SK-N-SH (cell line): ENCODE measurements around the gene PLGRKT.

Source experiments
- CHD2 ChIP-seq: fragments of 150-350 bp; IDR thresholded peaks from 2 replicates; pipeline ENCODE4 v1.6.1; 2018; ENCODE audit warnings: low read length; ENCODE audit not compliant: partially characterized antibody
- CTCF ChIP-seq: fragments of 200-600 bp; sonication (generic); IDR thresholded peaks from 2 replicates; pipeline ENCODE4 v1.6.1; 2017; ENCODE audit warnings: antibody characterized with exemption, mild to moderate bottlenecking, moderate library complexity
- GABPA ChIP-seq: IDR thresholded peaks from 2 replicates; pipeline ENCODE4 v1.4.0; 2012; ENCODE audit warnings: low read depth, mild to moderate bottlenecking
- NFIC ChIP-seq: IDR thresholded peaks from 2 replicates; pipeline ENCODE4 v1.4.0; 2012; ENCODE audit warnings: borderline replicate concordance
- POLR2AphosphoS5 ChIP-seq: IDR thresholded peaks from 2 replicates; pipeline ENCODE4 v1.6.1; 2012; ENCODE audit warnings: low read depth, low read length
- RAD21 ChIP-seq: IDR thresholded peaks from 2 replicates; pipeline ENCODE4 v1.6.1; 2012; ENCODE audit warnings: mild to moderate bottlenecking, low read length
- RFX5 ChIP-seq: IDR thresholded peaks from 2 replicates; pipeline ENCODE4 v1.6.1; 2012; ENCODE audit warnings: mild to moderate bottlenecking, improper control_type of control experiment, low read length
- SMC3 ChIP-seq: IDR thresholded peaks from 2 replicates; pipeline ENCODE4 v1.6.1; 2012; ENCODE audit warnings: low read depth, low read length, improper control_type of control experiment
- TAF1 ChIP-seq: IDR thresholded peaks from 2 replicates; pipeline ENCODE4 v1.6.1; 2012; ENCODE audit warnings: low read depth, mild to moderate bottlenecking, low read length, moderate library complexity, borderline replicate concordance
- TCF12 ChIP-seq: IDR thresholded peaks from 2 replicates; pipeline ENCODE4 v1.4.0; 2012
- TF ChIP-seq, protein P1 (sequence below): IDR thresholded peaks from 2 replicates; pipeline ENCODE4 v1.4.0; 2012; ENCODE audit warnings: low read depth, borderline replicate concordance
- TF ChIP-seq, protein P2 (sequence below): IDR thresholded peaks from 2 replicates; pipeline ENCODE4 v1.6.1; 2012; ENCODE audit warnings: mild to moderate bottlenecking, low read depth, low read length, moderate library complexity

DNA sequence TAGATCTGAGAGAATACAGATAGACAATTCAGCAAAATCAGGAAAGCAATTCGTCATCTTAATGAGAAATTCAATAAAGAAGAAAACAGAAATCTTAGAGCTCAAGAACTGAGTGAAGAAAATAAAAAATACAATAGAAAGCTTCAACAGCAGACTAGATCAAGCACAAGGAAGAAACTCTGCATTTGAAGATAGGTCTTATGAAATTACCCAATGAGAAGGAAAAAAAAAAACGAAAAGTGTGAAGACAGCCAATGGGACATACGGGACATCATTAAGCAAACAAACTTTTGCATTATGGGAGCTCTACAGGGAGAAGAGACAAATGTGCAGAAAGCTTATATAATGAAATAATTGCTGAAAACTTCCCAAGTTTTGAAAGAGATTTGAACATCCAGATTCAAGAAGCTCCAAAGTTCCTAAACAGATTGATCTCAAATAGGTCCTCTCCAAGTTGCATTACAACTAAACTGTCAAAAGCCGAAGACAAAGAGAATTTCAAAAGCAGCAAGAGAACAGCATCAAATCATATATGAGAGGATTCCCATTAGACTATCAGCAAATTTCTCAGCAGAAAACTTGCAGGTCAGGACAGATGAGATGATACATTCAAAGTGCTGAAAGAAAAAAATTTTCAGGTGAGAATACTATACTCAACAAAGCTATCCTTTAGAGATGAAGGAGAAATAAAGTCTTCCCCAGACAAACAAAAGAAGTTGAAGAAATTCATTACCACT lies 122.4 kb downstream of the PLGRKT start:
- no peak for TF ChIP-seq GABPA
- TF ChIP-seq, protein P1, sequence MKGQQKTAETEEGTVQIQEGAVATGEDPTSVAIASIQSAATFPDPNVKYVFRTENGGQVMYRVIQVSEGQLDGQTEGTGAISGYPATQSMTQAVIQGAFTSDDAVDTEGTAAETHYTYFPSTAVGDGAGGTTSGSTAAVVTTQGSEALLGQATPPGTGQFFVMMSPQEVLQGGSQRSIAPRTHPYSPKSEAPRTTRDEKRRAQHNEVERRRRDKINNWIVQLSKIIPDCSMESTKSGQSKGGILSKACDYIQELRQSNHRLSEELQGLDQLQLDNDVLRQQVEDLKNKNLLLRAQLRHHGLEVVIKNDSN = no peak
- no peak for TF ChIP-seq CTCF
- TF ChIP-seq RFX5 = no peak
- no peak for TF ChIP-seq POLR2AphosphoS5
- no peak for TF ChIP-seq TAF1
- TF ChIP-seq CHD2 = no peak
- no peak for TF ChIP-seq TCF12
- TF ChIP-seq SMC3 = no peak
- no peak for TF ChIP-seq NFIC
- no peak for TF ChIP-seq RAD21
- TF ChIP-seq, protein P2, sequence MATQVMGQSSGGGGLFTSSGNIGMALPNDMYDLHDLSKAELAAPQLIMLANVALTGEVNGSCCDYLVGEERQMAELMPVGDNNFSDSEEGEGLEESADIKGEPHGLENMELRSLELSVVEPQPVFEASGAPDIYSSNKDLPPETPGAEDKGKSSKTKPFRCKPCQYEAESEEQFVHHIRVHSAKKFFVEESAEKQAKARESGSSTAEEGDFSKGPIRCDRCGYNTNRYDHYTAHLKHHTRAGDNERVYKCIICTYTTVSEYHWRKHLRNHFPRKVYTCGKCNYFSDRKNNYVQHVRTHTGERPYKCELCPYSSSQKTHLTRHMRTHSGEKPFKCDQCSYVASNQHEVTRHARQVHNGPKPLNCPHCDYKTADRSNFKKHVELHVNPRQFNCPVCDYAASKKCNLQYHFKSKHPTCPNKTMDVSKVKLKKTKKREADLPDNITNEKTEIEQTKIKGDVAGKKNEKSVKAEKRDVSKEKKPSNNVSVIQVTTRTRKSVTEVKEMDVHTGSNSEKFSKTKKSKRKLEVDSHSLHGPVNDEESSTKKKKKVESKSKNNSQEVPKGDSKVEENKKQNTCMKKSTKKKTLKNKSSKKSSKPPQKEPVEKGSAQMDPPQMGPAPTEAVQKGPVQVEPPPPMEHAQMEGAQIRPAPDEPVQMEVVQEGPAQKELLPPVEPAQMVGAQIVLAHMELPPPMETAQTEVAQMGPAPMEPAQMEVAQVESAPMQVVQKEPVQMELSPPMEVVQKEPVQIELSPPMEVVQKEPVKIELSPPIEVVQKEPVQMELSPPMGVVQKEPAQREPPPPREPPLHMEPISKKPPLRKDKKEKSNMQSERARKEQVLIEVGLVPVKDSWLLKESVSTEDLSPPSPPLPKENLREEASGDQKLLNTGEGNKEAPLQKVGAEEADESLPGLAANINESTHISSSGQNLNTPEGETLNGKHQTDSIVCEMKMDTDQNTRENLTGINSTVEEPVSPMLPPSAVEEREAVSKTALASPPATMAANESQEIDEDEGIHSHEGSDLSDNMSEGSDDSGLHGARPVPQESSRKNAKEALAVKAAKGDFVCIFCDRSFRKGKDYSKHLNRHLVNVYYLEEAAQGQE = no peak
